Fibroblast of pulmonary artery (primary cell): Measurements from ENCODE around the gene ZNF324B.
"Not testable (repeated sequence)": the region's sequence is repeated elsewhere in the genome, so short reads cannot be mapped to it uniquely, and the experiment has no call there.

ENCODE experiments used
- DNase-seq: peaks from one replicate; pipeline ENCODE4 v3.0.0-alpha.2; 2010; ENCODE audit warnings: low read depth
- H3K4me3 ChIP-seq: replicated peaks from 2 replicates; pipeline ENCODE4 v1.5.1; 2011; ENCODE audit warnings: low read depth, mild to moderate bottlenecking, control low read depth, low read length, moderate library complexity
- CTCF ChIP-seq: IDR thresholded peaks from 2 replicates; pipeline ENCODE4 v1.5.1; 2011; ENCODE audit warnings: mild to moderate bottlenecking, control low read depth, low read length, inconsistent platforms; ENCODE audit errors: missing control alignments

Gene ZNF324B

GRCh38 chr19:58439576-58440554 is 11.6 kb upstream of the ZNF324B start, which contains the start of gene ZNF132:
Gene ZNF132, minus strand, starts transcription at chr19:58440153. Its CDS starts 332 bp downstream, at chr19:58439821.
- H3K4me3 ChIP-seq: peak within 1 kb of the TSS; percentile 91
- peak; percentile 100 for DNase-seq

GRCh38 chr19:58440556-58440955 is 10.9 kb upstream of the ZNF324B start:
- no peak for DNase-seq
- no peak for TF ChIP-seq CTCF
- peak overlapping the region; percentile 91 for H3K4me3 ChIP-seq

More at GRCh38 chr19:58439576-58440554, 11.6 kb upstream of the ZNF324B start, which contains the start of gene ZNF132:
- no peak for TF ChIP-seq CTCF

- not testable (repeated sequence) for DNase-seq, H3K4me3 ChIP-seq
These were observed 8.4 kb upstream of the ZNF324B start for GRCh38 chr19:58442986-58443385.

- H3K4me3 ChIP-seq, DNase-seq: not testable (repeated sequence)
These were observed 2.6 kb upstream of the ZNF324B start for GRCh38 chr19:58448860-58449259.

GRCh38 chr19:58449980-58450379 is 1.4 kb upstream of the ZNF324B start:
- DNase-seq, H3K4me3 ChIP-seq: not testable (repeated sequence)

GRCh38 chr19:58450856-58451357 is 515 bp upstream of the ZNF324B start:
- TF ChIP-seq CTCF: no peak
- peak overlapping the region; percentile 72 for H3K4me3 ChIP-seq

GRCh38 chr19:58453743-58454142 is 2.3 kb downstream of the ZNF324B start:
- no peak for TF ChIP-seq CTCF
- DNase-seq: no peak
- no peak overlapping the region for H3K4me3 ChIP-seq

More at GRCh38 chr19:58450856-58451357, 515 bp upstream of the ZNF324B start:
- DNase-seq: no peak

GRCh38 chr19:58455306-58455705 is 3.9 kb downstream of the ZNF324B start:
- no peak for TF ChIP-seq CTCF

More at GRCh38 chr19:58455306-58455705, 3.9 kb downstream of the ZNF324B start:
- H3K4me3 ChIP-seq: no peak overlapping the region
- no peak for DNase-seq
